B cell (primary cell): ENCODE results near the gene P3H4. TPM values are rescaled to one million over a fixed set of nuclear protein-coding genes. Genes with fewer than 3 reads are reported as not detected.

Source experiments
- ATAC-seq: fragments of 200-7000 bp; cut with Tn5 transposase; one replicate; pipeline ENCODE4 v1.10.0; 2021; ENCODE audit warnings: low read depth, mild to moderate bottlenecking, moderate number of reproducible peaks, moderate library complexity
- CTCF ChIA-PET: fragments of 350-600 bp; sonication (Branson Sonifier 250); formaldehyde crosslinking; loops from one replicate; lab custom pipeline; 2021; ENCODE audit warnings: antibody characterized with exemption, inconsistent platforms; lab: Charles Lee
- POLR2A ChIA-PET: fragments of 350-600 bp; sonication (Branson Sonifier 250); formaldehyde crosslinking; loops from one replicate; lab custom pipeline; 2021; ENCODE audit warnings: antibody characterized with exemption; lab: Charles Lee
- DNase-seq: peaks from one replicate; pipeline ENCODE4 v3.0.0; 2013
- H2AFZ ChIP-seq: 2 replicates; pipeline ENCODE4 v1.6.1; 2012; ENCODE audit warnings: mild to moderate bottlenecking, low read depth, low read length; ENCODE audit not compliant: insufficient read depth, poor library complexity, severe bottlenecking
- H3K27ac ChIP-seq, 2 donors: 1 replicate in 1 of 2; 2 replicates in 1 of 2; pipeline ENCODE4 v1.5.1; 2012 to 2013; ENCODE audit warnings: low read length in 2 of 2, mild to moderate bottlenecking in 2 of 2, moderate library complexity in 1 of 2
- H3K27me3 ChIP-seq, 4 experiments: fragments of 200-600 bp in 1 of 4; sonication (generic) in 1 of 4; replicated peaks in 1 of 4; 1 replicate in 2 of 4; 2 replicates in 2 of 4; pipeline versions ENCODE4 v1.6.1 to v1.7.0; 2013 to 2016; ENCODE audit warnings: low read length in 3 of 4, mild to moderate bottlenecking in 2 of 4, mixed read lengths in 1 of 4, moderate library complexity in 1 of 4; ENCODE audit not compliant: insufficient read depth in 4 of 4, control insufficient read depth in 3 of 4; ENCODE audit errors: control extremely low read depth in 1 of 4
- H3K36me3 ChIP-seq, 2 experiments: replicated peaks in 1 of 2; 1 replicate in 1 of 2; 2 replicates in 1 of 2; pipeline versions ENCODE4 v1.6.1 to v1.7.1; 2013; ENCODE audit warnings: low read length in 1 of 2; ENCODE audit not compliant: insufficient read depth in 2 of 2, control insufficient read depth in 1 of 2; ENCODE audit errors: control extremely low read depth in 1 of 2, extremely low read depth in 1 of 2
- H3K4me1 ChIP-seq, 2 donors: fragments of 200-600 bp in 1 of 2; sonication (generic) in 1 of 2; 1 replicate in 1 of 2; 2 replicates in 1 of 2; pipeline versions ENCODE4 v1.5.1 to v1.6.1; 2013 to 2017; ENCODE audit warnings: low read length in 2 of 2; ENCODE audit not compliant: control insufficient read depth in 2 of 2, insufficient read depth in 2 of 2
- H3K4me2 ChIP-seq: replicated peaks from 2 replicates; pipeline ENCODE3; 2012; ENCODE audit warnings: mild to moderate bottlenecking, low read depth, low read length; ENCODE audit not compliant: poor library complexity, severe bottlenecking
- H3K4me3 ChIP-seq, 5 experiments: fragments of 200-600 bp in 1 of 5; sonication (generic) in 1 of 5; 1 replicate in 3 of 5; 2 replicates in 2 of 5; pipeline versions ENCODE4 v1.5.1 to v1.7.0; 2011 to 2016; ENCODE audit warnings: low read length in 4 of 5, mild to moderate bottlenecking in 4 of 5, low read depth in 2 of 5, control low read depth in 1 of 5, moderate library complexity in 1 of 5; ENCODE audit not compliant: insufficient read depth in 1 of 5; ENCODE audit errors: control extremely low read depth in 1 of 5, extremely low read depth in 1 of 5
- H3K79me2 ChIP-seq: fragments of 200-600 bp; sonication (generic); one replicate; pipeline ENCODE4 v1.6.0; 2016; ENCODE audit warnings: low read length; ENCODE audit not compliant: control insufficient read depth, insufficient read depth
- H3K9ac ChIP-seq: fragments of 200-600 bp; sonication (generic); 2 replicates; pipeline ENCODE4 v1.6.1; 2017; ENCODE audit warnings: mild to moderate bottlenecking, low read length, moderate library complexity
- H3K9me3 ChIP-seq, 3 donors: one replicate each; pipeline versions ENCODE4 v1.6.1 to v1.7.1; 2013; ENCODE audit warnings: low read length in 2 of 3; ENCODE audit not compliant: control insufficient read depth in 2 of 3, insufficient read depth in 1 of 3; ENCODE audit errors: control extremely low read depth in 1 of 3
- H4K20me1 ChIP-seq: 2 replicates; pipeline ENCODE4 v1.6.0; 2012; ENCODE audit warnings: mild to moderate bottlenecking, low read length; ENCODE audit not compliant: insufficient read depth, control insufficient read depth, poor library complexity, severe bottlenecking
- H3K27ac Mint-ChIP-seq: one replicate; pipeline ENCODE4 v1.8.0; 2021; ENCODE audit warnings: mixed read lengths
- H3K27me3 Mint-ChIP-seq: one replicate; pipeline ENCODE4 v1.8.0; 2021; ENCODE audit warnings: mixed read lengths
- H3K4me1 Mint-ChIP-seq: one replicate; pipeline ENCODE4 v1.8.0; 2021; ENCODE audit warnings: mixed read lengths
- H3K4me3 Mint-ChIP-seq: one replicate; pipeline ENCODE4 v1.8.0; 2021; ENCODE audit warnings: mixed read lengths
- H3K9me3 Mint-ChIP-seq: one replicate; pipeline ENCODE4 v1.8.0; 2022; ENCODE audit warnings: mixed read lengths; ENCODE audit not compliant: insufficient read depth
- CTCF ChIP-seq: fragments of 200-600 bp; IDR thresholded peaks from one replicate; pipeline ENCODE4 v1.8.0; 2022; ENCODE audit warnings: antibody characterized with exemption, mild to moderate bottlenecking
- EZH2 ChIP-seq: IDR thresholded peaks from 2 replicates; pipeline ENCODE4 v1.6.1; 2012; ENCODE audit warnings: borderline replicate concordance, low read depth, mild to moderate bottlenecking, moderate library complexity, low read length; ENCODE audit not compliant: insufficient read depth, poor library complexity, severe bottlenecking
- WGBS: methylation state at CpG from one replicate; pipeline ENCODE4 v1.1.5; 2013; ENCODE audit warnings: missing lambda C conversion rate; ENCODE audit not compliant: insufficient coverage; 5-methylcytosine and 5-hydroxymethylcytosine counted together
- intact Hi-C: fragments of 100-400 bp; cut with micrococcal nuclease; formaldehyde crosslinking; loops from one replicate; pipeline ENCODE4 v1.10.0; 2022
- polyA minus RNA-seq: library from RNA; depleted of rRNA, polyadenylated mRNA; stranded (reverse); fragments of >200 nt; gene quantifications from 2 replicates; pipeline ENCODE4 v1.2.3, GENCODE V29; 2012
- polyA plus RNA-seq: library from polyadenylated mRNA; depleted of rRNA; stranded (reverse); fragments of >200 nt; gene quantifications from 2 replicates; pipeline ENCODE4 v1.2.3, GENCODE V29; 2012
- total RNA-seq, 2 donors: library from RNA; stranded (reverse); fragments of 120-200 nt in 1 of 2; gene quantifications; 1 replicate in 1 of 2; 2 replicates in 1 of 2; pipeline versions ENCODE4 v1.2.3 to v1.2.4, GENCODE V29; 2013 to 2022

P3H4 gene
- total RNA-seq (2.5 and 2.8 TPM in 2 replicates), polyA plus RNA-seq (1.3 TPM in 2 replicates), polyA minus RNA-seq (1.5 and 2.9 TPM in 2 replicates)
- 1.8 TPM for total RNA-seq (2013)

- H3K27ac ChIP-seq, result no peak within 1 kb of the TSS
- TF ChIP-seq CTCF (peak; percentile 82), EZH2 (no peak)
- peak within 1 kb of the TSS; percentile 23 to 85 (median 60) for H3K4me3 ChIP-seq
- H3K4me2 ChIP-seq, result peak within 1 kb of the TSS; percentile 88
- H4K20me1 ChIP-seq, result no peaks in the 10 kb centered on the region
- H3K9me3 ChIP-seq, result no peaks in the 10 kb centered on the region
- ATAC-seq (peak; percentile 91), DNase-seq (peak; percentile 88)
- Mint-ChIP-seq H3K4me3 (peak within 1 kb of the TSS; percentile 96), H3K27ac (peak within 1 kb of the TSS; percentile 83), H3K27me3 (peaks cover 6% of the 10 kb centered on the region), H3K4me1 (peaks cover 19% of the 10 kb centered on the region), H3K9me3 (no peaks in the 10 kb centered on the region)
- ChIA-PET CTCF (interaction anchor here (0.8 to 3.3 kb wide), 18 partner anchors 8 to 120 kb away, joined by 3 to 27 read pairs (median 4); partner anchors contain the start of genes ACLY, JUP, KLHL10 and ODAD4), POLR2A (no interaction called here)
- peaks cover 0 to 25% (median 5%) of the 10 kb centered on the region in 4 experiments for H3K27me3 ChIP-seq
- under 1% methylated on average over 93 of the region's 96 CpGs for WGBS
- no peaks in the 10 kb centered on the region for H3K36me3 ChIP-seq
- H3K79me2 ChIP-seq, result no peaks in the 10 kb centered on the region
- peaks cover 20% of the 10 kb centered on the region in 2 donors for H3K4me1 ChIP-seq
- intact Hi-C loops, result loop anchor here (1.0 to 2.0 kb wide), 5 partner anchors 10 to 73 kb away; partner anchors contain the start of genes JUP, KLHL11 and NT5C3B
- peak within 1 kb of the TSS; percentile 93 for H2AFZ ChIP-seq
- peak within 1 kb of the TSS; percentile 78 for H3K9ac ChIP-seq
These were observed at the start of gene P3H4 for GRCh38 chr17:41811549-41812380. Gene P3H4 (minus strand): TSS chr17:41811949. CDS start chr17:41811915, 34 bp downstream.
